ENCODE measurements around the gene CSNK1A1.
"Not testable (repeated sequence)": the region's sequence is repeated elsewhere in the genome, so short reads cannot be mapped to it uniquely, and the experiment has no call there.

CSNK1A1 gene

DNA sequence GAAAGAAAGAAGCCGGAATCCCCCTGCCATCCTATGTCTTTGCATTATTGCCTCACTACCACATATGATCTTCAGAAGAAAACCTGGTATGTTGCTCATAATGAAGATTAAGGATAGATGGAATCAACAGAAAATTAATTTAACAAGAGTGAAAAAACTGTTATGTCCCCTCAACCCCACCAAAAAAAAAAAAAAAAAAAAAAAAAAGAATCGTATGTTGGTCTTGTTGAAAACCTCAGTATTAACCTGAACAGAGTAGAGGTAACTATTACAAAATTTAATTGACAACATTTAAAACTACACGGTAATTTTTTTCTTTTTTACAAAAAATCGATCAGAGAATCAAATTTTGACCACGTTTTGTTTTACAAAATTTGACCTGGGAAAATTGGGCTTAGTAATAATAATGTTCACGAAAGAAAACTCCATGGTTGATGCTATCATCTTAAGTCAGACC is 827 bp upstream of the CSNK1A1 start:
- peak overlapping the region; percentile 99 for H3K4me3 Mint-ChIP-seq
- no peak for ATAC-seq
- H3K27me3 Mint-ChIP-seq: no peaks in the 10 kb centered on the region

GRCh38 chr5:149550594-149551226 is 529 bp downstream of the CSNK1A1 start:
- DNase-seq: no peak
- Mint-ChIP-seq H3K4me3 (peak overlapping the region; percentile 99), H3K36me3 (ENCODE audit: low read depth) (peaks cover 46% of the 10 kb centered on the region), H3K4me1 (peaks cover 45% of the 10 kb centered on the region), H3K27ac (peak overlapping the region; percentile 99), H3K9me3 (no peaks in the 10 kb centered on the region), H3K27me3 (no peaks in the 10 kb centered on the region)
- ATAC-seq: peak; percentile 3

More for the DNA sequence above, 827 bp upstream of the CSNK1A1 start:
- Mint-ChIP-seq H3K9me3 (no peaks in the 10 kb centered on the region), H3K36me3 (ENCODE audit: low read depth) (peaks cover 35% of the 10 kb centered on the region), H3K4me1 (peaks cover 34% of the 10 kb centered on the region), H3K27ac (peak overlapping the region; percentile 99)
- no peak for DNase-seq

GRCh38 chr5:149550268-149550583 is 1.0 kb downstream of the CSNK1A1 start:
- Mint-ChIP-seq H3K27me3 (no peaks in the 10 kb centered on the region), H3K36me3 (ENCODE audit: low read depth) (peaks cover 50% of the 10 kb centered on the region), H3K4me3 (peak overlapping the region; percentile 99), H3K4me1 (peaks cover 49% of the 10 kb centered on the region), H3K9me3 (no peaks in the 10 kb centered on the region), H3K27ac (peak overlapping the region; percentile 99)
- ATAC-seq (no peak), DNase-seq (no peak)

DNA sequence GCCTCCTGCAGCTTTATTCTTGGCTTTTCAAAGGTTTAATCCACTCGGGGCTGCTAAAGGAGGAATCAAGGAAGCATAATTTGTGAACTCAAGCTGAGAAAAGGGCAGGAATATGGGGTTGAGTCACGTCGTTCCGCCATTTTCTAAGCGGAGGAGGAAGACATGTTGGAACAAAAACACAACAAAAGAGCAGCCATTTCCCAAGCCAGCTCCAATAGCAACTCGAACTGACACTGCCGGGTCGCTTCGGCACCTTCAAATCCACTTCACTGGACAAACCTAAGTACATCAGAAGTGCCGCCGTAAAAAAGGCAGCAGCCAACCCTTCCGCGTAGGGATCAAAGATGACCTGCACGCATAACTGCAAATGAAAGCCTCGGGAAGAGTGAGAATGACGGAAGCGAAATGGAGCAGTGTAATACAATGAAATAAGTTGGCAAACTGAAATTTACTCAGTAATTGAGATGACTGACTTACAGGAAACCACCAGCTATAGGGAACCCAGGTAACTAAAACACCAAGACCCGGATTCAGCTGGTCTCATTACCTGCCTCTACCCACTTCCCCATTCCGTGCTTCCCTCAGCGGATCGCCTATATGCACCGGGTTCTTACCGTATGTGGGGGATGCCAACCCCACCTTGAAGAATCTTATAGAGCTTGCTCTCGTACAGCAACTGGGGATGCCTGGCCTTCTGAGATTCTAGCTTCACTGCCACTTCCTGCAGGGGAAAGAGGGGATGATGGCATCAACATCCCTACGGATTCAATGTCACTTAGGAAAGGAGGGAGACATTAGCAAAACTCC is 1.6 kb downstream of the CSNK1A1 start:
- DNase-seq (peak; percentile 26), ATAC-seq (no peak)
- peak overlapping the region; percentile 99 for H3K27ac Mint-ChIP-seq
- H3K27me3 Mint-ChIP-seq: no peaks in the 10 kb centered on the region
- peaks cover 50% of the 10 kb centered on the region for H3K36me3 Mint-ChIP-seq (ENCODE audit: low read depth)
- H3K4me3 Mint-ChIP-seq: peak overlapping the region; percentile 99
- H3K9me3 Mint-ChIP-seq: no peaks in the 10 kb centered on the region
- H3K4me1 Mint-ChIP-seq: peaks cover 51% of the 10 kb centered on the region

- Mint-ChIP-seq H3K4me3 (peak overlapping the region; percentile 62), H3K4me1 (peaks cover 59% of the 10 kb centered on the region)
These were observed 4.3 kb downstream of the CSNK1A1 start for GRCh38 chr5:149546974-149547373.

GRCh38 chr5:149545327-149545726 is 5.9 kb downstream of the CSNK1A1 start:
- ATAC-seq (no peak), DNase-seq (no peak)
- peaks cover 64% of the 10 kb centered on the region for H3K4me1 Mint-ChIP-seq
- H3K27ac Mint-ChIP-seq: peak overlapping the region; percentile 27
- H3K4me3 Mint-ChIP-seq: no peak overlapping the region
- no peaks in the 10 kb centered on the region for H3K27me3 Mint-ChIP-seq
- no peaks in the 10 kb centered on the region for H3K9me3 Mint-ChIP-seq
- peaks cover 71% of the 10 kb centered on the region for H3K36me3 Mint-ChIP-seq (ENCODE audit: low read depth)

More at GRCh38 chr5:149546974-149547373, 4.3 kb downstream of the CSNK1A1 start:
- Mint-ChIP-seq H3K36me3 (ENCODE audit: low read depth) (peaks cover 66% of the 10 kb centered on the region), H3K27ac (peak overlapping the region; percentile 72), H3K27me3 (no peaks in the 10 kb centered on the region), H3K9me3 (no peaks in the 10 kb centered on the region)
- DNase-seq: no peak
- no peak for ATAC-seq

GRCh38 chr5:149544028-149544420 is 7.2 kb downstream of the CSNK1A1 start:
- Mint-ChIP-seq H3K36me3 (ENCODE audit: low read depth) (peaks cover 66% of the 10 kb centered on the region), H3K27ac (no peak overlapping the region), H3K27me3 (no peaks in the 10 kb centered on the region), H3K4me3 (no peak overlapping the region), H3K4me1 (peaks cover 69% of the 10 kb centered on the region), H3K9me3 (no peaks in the 10 kb centered on the region)
- DNase-seq (no peak), ATAC-seq (no peak)

- ATAC-seq (no peak), DNase-seq (no peak)
- H3K4me3 Mint-ChIP-seq: no peak overlapping the region
- H3K4me1 Mint-ChIP-seq: peaks cover 65% of the 10 kb centered on the region
- H3K9me3 Mint-ChIP-seq: no peaks in the 10 kb centered on the region
- no peaks in the 10 kb centered on the region for H3K27me3 Mint-ChIP-seq
- peaks cover 64% of the 10 kb centered on the region for H3K36me3 Mint-ChIP-seq (ENCODE audit: low read depth)
- no peak overlapping the region for H3K27ac Mint-ChIP-seq
These were observed 7.7 kb downstream of the CSNK1A1 start for GRCh38 chr5:149543361-149544027.

DNA sequence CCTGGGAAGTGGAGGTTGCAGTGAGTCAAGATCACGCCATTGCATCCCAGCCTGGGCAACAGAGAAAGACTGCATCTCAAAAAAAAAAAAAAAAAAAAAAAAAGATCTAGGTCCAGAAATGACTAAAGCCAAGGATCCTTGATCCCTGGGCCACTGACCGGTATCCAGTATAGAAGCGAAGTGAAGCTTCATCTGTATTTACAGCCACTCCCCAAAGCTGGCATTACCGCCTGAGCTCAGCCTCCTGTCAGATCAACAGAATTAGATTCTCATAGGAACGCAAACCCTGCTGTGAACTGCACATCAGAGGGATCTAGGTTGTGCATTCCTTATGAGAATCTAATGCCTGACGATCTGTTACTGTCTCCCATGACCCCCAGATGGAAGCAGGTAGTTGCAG is 9.3 kb downstream of the CSNK1A1 start:
- Mint-ChIP-seq H3K9me3 (no peaks in the 10 kb centered on the region), H3K27ac (no peak overlapping the region), H3K27me3 (no peaks in the 10 kb centered on the region), H3K4me3 (no peak overlapping the region), H3K36me3 (ENCODE audit: low read depth) (peaks cover 59% of the 10 kb centered on the region), H3K4me1 (peaks cover 62% of the 10 kb centered on the region)
- no peak for ATAC-seq
- no peak for DNase-seq

- peak overlapping the region; percentile 24 for H3K4me3 Mint-ChIP-seq
- peak overlapping the region; percentile 69 for H3K27ac Mint-ChIP-seq
- peaks cover 58% of the 10 kb centered on the region for H3K36me3 Mint-ChIP-seq (ENCODE audit: low read depth)
- peaks cover 60% of the 10 kb centered on the region for H3K4me1 Mint-ChIP-seq
- no peaks in the 10 kb centered on the region for H3K9me3 Mint-ChIP-seq
- no peaks in the 10 kb centered on the region for H3K27me3 Mint-ChIP-seq
- peak; percentile 24 for ATAC-seq
- no peak for DNase-seq
These were observed 11.2 kb downstream of the CSNK1A1 start for GRCh38 chr5:149540089-149540488.

DNA sequence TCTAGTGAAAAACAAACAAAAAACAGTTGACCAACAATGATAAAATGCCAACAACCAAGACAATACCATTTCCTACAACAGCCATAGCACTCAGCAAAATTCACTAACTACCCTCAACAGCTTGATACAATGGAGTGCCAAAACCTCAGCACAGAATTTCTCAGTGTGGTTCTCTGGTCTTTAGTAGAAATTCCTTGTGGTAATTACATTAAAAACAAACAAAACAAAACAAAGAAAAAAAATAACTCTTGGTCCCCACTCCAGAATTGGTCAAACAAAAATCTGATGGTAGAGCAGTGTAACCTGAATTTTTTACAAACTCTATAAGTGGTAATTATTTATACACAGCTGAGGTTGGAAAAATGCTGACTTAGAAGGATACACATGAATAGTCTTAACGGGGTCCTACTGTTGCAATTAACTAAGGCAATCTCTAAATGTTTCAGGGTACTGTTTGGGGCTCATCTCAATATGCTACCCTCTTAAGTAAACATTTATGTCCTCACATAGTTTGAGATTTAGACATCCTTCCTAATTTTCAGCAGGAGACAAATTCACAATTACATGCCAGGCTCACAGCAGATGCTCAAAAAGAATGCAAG is 13.8 kb downstream of the CSNK1A1 start:
- H3K27ac Mint-ChIP-seq: no peak overlapping the region
- H3K4me3 Mint-ChIP-seq: no peak overlapping the region
- ATAC-seq (no peak), DNase-seq (no peak)
- no peaks in the 10 kb centered on the region for H3K9me3 Mint-ChIP-seq
- H3K4me1 Mint-ChIP-seq: peaks cover 68% of the 10 kb centered on the region
- H3K27me3 Mint-ChIP-seq: no peaks in the 10 kb centered on the region
- peaks cover 64% of the 10 kb centered on the region for H3K36me3 Mint-ChIP-seq (ENCODE audit: low read depth)

- Mint-ChIP-seq H3K36me3 (ENCODE audit: low read depth) (peaks cover 60% of the 10 kb centered on the region), H3K4me1 (peaks cover 71% of the 10 kb centered on the region)
- not testable (repeated sequence) for H3K27ac Mint-ChIP-seq, H3K9me3 Mint-ChIP-seq, ATAC-seq, H3K27me3 Mint-ChIP-seq, H3K4me3 Mint-ChIP-seq, DNase-seq
These were observed 15.5 kb downstream of the CSNK1A1 start for GRCh38 chr5:149535787-149536186.

GRCh38 chr5:149532413-149532812 is 18.8 kb downstream of the CSNK1A1 start:
- DNase-seq: no peak
- no peak overlapping the region for H3K27ac Mint-ChIP-seq

GRCh38 chr5:149529463-149529862 is 21.8 kb downstream of the CSNK1A1 start:
- H3K9me3 Mint-ChIP-seq: no peaks in the 10 kb centered on the region
- peaks cover 39% of the 10 kb centered on the region for H3K36me3 Mint-ChIP-seq (ENCODE audit: low read depth)
- H3K27me3 Mint-ChIP-seq: no peaks in the 10 kb centered on the region
- H3K27ac Mint-ChIP-seq: no peak overlapping the region
- DNase-seq: no peak
- H3K4me3 Mint-ChIP-seq: no peak overlapping the region
- peaks cover 87% of the 10 kb centered on the region for H3K4me1 Mint-ChIP-seq
- ATAC-seq: no peak

More at GRCh38 chr5:149532413-149532812, 18.8 kb downstream of the CSNK1A1 start:
- no peak for ATAC-seq
- Mint-ChIP-seq H3K27me3 (no peaks in the 10 kb centered on the region), H3K4me1 (peaks cover 83% of the 10 kb centered on the region), H3K36me3 (ENCODE audit: low read depth) (peaks cover 47% of the 10 kb centered on the region), H3K9me3 (no peaks in the 10 kb centered on the region), H3K4me3 (no peak overlapping the region)
